ENCODE results near the gene UBE2O. TPM values are rescaled to one million over a fixed set of nuclear protein-coding genes. Genes with fewer than 3 reads are reported as not detected.

The UBE2O gene
- total RNA-seq, 1 experiment from 2014 or later, result 52.6 TPM

GRCh38 chr17:76426853-76427252 is 26.1 kb downstream of the UBE2O start:
- no peak overlapping the region for H2BK15ac ChIP-seq (ENCODE audit: low read depth, low read length)
- DNase-seq, result no peak
- peak overlapping the region in 1 of 3 experiments; percentile 69; a peak in 1 of 7 replicates for H3K27ac Mint-ChIP-seq
- no peak overlapping the region for H2BK12ac ChIP-seq (ENCODE audit: insufficient read length, low read depth, low read length)
- no peak overlapping the region for H3K18ac ChIP-seq (ENCODE audit: insufficient read length, low read depth, low read length)
- H3K9me3 ChIP-seq (ENCODE audit: control insufficient read depth, low read depth, low read length), result no peaks in the 10 kb centered on the region
- H3K4me3 Mint-ChIP-seq, result no peak overlapping the region
- H3K4me2 ChIP-seq (ENCODE audit: insufficient read depth, insufficient read length, low read length), result no peak overlapping the region
- H3K23ac ChIP-seq (ENCODE audit: insufficient read length, low read depth, low read length), result no peak overlapping the region
- H3T11ph ChIP-seq (ENCODE audit: low read length), result no peak overlapping the region
- H4K5ac ChIP-seq (ENCODE audit: insufficient read length, low read depth, low read length), result no peak overlapping the region
- TF ChIP-seq CTCF (conservative IDR thresholded peaks at IDR 0.05), result no peak
- no peak overlapping the region for H2BK120ac ChIP-seq (ENCODE audit: low read depth, low read length, poor library complexity, severe bottlenecking)
- H3K79me2 ChIP-seq (ENCODE audit: insufficient read depth, low read length), result peaks cover 16% of the 10 kb centered on the region
- no peak overlapping the region for H4K91ac ChIP-seq (ENCODE audit: insufficient read length, low read depth, low read length)
- H3K36me3 Mint-ChIP-seq (ENCODE audit: insufficient read depth in 1 of 3, low read depth in 3 of 3), result peaks cover 6 to 19% (median 8%) of the 10 kb centered on the region in 3 experiments; a peak in 6 of 7 replicates
- no peaks in the 10 kb centered on the region for H4K20me1 ChIP-seq (ENCODE audit: control insufficient read depth, insufficient read depth, insufficient read length)
- H2AFZ ChIP-seq (ENCODE audit: low read length), result no peak overlapping the region
- no peak overlapping the region for H2BK5ac ChIP-seq (ENCODE audit: insufficient read length, low read length)
- H3K9ac ChIP-seq (ENCODE audit: extremely low read depth, insufficient read length, low read length), result no peak overlapping the region
- H2BK20ac ChIP-seq (ENCODE audit: low read depth, low read length, poor library complexity, severe bottlenecking), result no peak overlapping the region
- no peak overlapping the region for H3K4ac ChIP-seq (ENCODE audit: low read depth, low read length)
- peaks cover 0 to 3% of the 10 kb centered on the region in 2 experiments; a peak in 1 of 5 replicates for H3K9me3 Mint-ChIP-seq
- H3K27ac ChIP-seq (ENCODE audit: insufficient read length, low read depth, low read length), result no peak overlapping the region
- H3K27me3 ChIP-seq (ENCODE audit: insufficient read depth, low read length), result no peaks in the 10 kb centered on the region
- H3K56ac ChIP-seq (ENCODE audit: insufficient read length, low read depth, low read length), result no peak overlapping the region
- no peak overlapping the region for H4K8ac ChIP-seq (replicated peaks; ENCODE audit: insufficient read length, low read depth, low read length)
- no CpG with 5 or more reads among the region's 3 CpGs for WGBS (ENCODE audit: extremely low coverage, insufficient read length, low lambda C conversion rate)
- no peak overlapping the region for H2AK5ac ChIP-seq (ENCODE audit: insufficient read length, low read length)
- peaks cover 6% of the 10 kb centered on the region for H3K79me1 ChIP-seq (ENCODE audit: insufficient read depth, low read depth, low read length, poor library complexity, severe bottlenecking)
- no peaks in the 10 kb centered on the region for H3K23me2 ChIP-seq (ENCODE audit: insufficient read length, low read depth, low read length, poor library complexity, severe bottlenecking)
- H3K4me1 ChIP-seq (ENCODE audit: insufficient read depth, low read length), result peaks cover 9% of the 10 kb centered on the region; the same call in 1 of the 2 replicates
- peaks cover 25 to 28% of the 10 kb centered on the region in 2 experiments for H3K4me1 Mint-ChIP-seq
- H3K14ac ChIP-seq (ENCODE audit: insufficient read depth, low read length), result no peak overlapping the region
- H3K27me3 Mint-ChIP-seq (ENCODE audit: low read depth), result no peaks in the 10 kb centered on the region
